Measurements from ENCODE around the gene KRT81.

Gene KRT81

DNA sequence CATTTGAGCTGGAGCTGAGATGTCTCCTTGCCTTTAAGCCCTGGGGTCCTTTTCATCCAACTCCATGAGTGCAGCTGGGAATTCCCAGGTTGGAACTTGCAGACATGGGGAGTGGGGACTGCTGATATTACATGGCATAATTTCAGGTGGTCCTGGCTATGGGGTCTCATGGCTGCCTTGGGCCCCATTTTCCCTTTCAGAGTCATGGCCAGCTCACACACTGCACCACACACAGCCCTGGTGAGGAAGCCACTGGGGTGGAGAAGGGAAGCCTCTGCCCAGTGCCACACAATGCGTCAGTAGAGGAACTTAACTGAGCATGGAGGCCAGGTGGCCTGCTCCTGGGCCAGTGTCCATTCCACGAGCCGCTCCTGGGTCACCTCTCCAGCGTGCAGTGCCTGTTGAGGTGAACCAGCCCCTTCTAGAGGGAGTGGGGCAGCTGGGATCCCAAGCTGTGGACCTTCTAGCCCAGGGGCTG is 34.2 kb downstream of the KRT81 start:
- TF ChIP-seq, protein P1, sequence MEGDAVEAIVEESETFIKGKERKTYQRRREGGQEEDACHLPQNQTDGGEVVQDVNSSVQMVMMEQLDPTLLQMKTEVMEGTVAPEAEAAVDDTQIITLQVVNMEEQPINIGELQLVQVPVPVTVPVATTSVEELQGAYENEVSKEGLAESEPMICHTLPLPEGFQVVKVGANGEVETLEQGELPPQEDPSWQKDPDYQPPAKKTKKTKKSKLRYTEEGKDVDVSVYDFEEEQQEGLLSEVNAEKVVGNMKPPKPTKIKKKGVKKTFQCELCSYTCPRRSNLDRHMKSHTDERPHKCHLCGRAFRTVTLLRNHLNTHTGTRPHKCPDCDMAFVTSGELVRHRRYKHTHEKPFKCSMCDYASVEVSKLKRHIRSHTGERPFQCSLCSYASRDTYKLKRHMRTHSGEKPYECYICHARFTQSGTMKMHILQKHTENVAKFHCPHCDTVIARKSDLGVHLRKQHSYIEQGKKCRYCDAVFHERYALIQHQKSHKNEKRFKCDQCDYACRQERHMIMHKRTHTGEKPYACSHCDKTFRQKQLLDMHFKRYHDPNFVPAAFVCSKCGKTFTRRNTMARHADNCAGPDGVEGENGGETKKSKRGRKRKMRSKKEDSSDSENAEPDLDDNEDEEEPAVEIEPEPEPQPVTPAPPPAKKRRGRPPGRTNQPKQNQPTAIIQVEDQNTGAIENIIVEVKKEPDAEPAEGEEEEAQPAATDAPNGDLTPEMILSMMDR (IDR thresholded peaks at IDR 0.05; ENCODE audit: control insufficient read depth, insufficient read depth, low read depth, low read length, missing control alignments) = no peak
- no peak for DNase-seq (ENCODE audit: low read depth)
- H3K4me3 ChIP-seq (ENCODE audit: control insufficient read depth, low read depth, low read length) = no peak overlapping the region

DNA sequence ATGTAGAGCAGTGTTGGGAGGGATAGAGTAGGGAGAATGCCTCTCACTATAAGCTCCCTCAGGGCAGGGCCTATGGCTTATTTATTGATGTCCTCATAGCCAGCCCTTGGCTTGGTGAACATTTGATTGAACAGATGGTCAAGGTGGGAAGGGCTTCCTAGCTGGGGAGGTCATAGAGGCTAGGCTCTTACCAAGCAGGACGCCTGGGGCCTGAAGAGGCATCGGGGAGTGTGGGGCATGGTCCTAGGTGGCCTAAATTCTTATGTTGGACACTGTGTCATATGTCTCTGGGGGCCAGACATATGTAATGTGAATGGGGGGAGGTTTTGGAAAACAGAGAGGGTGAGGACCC is 34.8 kb downstream of the KRT81 start:
- DNase-seq (ENCODE audit: low read depth) = no peak
- H3K4me3 ChIP-seq (ENCODE audit: control insufficient read depth, low read depth, low read length) = no peak overlapping the region
- TF ChIP-seq, protein P1 (IDR thresholded peaks at IDR 0.05; ENCODE audit: control insufficient read depth, insufficient read depth, low read depth, low read length, missing control alignments) = no peak

DNA sequence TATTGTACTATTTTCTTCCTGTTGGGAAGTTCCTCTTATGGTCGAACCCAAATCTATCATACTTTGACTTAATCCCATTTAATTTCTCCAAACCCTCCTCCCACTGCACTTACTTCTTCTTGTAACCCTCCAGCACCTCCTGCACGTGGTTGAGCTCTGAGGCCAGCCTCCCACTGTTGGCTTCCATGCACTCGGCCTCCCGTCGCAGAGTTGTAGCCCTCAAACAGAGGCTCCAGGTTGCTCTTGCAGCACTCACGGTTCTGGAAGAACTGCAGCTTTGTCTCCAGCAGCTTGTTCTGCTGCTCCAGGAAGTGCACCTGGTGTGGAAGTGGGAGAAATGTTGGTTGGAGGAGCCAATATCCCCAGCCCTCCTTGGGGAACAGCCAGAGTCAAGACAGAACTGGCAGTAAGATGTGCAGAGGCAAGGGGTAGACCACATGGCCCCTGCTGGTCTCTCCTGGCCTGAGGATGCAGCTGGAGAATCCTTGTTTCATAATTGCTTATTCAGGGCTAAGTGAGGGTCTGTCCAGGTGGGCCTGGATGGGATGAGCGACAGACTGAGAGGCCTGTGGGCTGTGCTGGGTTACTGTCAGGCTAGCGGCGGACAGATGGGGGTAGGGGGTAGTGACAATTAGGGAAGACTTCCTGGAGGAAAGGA is 35.3 kb downstream of the KRT81 start:
- TF ChIP-seq, protein P1 (IDR thresholded peaks at IDR 0.05; ENCODE audit: control insufficient read depth, insufficient read depth, low read depth, low read length, missing control alignments) = no peak
- no peak for DNase-seq (ENCODE audit: low read depth)
- H3K4me3 ChIP-seq (ENCODE audit: control insufficient read depth, low read depth, low read length) = no peak overlapping the region

DNA sequence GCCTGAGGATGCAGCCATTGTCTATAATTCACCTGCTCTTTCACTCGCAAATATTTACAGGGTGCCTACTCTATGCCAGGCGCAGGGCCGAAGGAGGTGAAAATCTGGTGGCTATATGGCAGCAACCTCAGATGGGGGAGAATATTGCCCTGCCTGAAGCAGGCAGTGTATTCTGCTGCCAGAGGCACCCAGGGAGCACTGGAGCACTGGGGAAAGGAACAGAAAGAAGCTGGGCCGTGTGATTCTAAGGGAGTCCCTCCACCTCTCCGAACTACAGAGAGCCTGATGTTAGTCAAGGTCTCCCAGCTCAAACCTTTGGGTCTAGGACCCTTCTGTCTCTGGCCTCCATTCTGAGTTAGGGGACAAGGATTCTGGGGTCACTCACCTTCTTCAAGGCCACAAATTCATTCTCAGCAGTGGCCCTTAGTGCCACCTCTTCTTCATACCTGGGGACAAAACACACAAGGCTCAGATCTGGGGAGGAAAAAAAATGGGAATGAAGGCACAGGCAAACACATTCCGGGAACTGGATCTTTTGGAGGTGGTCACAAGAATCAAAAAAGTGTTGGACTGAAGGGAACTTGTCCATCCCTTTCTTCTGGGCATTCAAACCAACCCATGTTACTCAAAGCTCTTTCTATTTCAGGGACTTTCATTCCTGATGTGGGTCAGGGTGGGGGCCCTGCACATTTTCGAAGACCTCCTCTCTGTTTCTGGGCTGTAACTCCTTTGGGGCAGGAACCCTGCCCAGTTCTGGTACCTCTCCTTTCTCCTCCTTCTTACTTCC is 36.2 kb downstream of the KRT81 start:
- no peak for DNase-seq (ENCODE audit: low read depth)
- no peak overlapping the region for H3K4me3 ChIP-seq (ENCODE audit: control insufficient read depth, low read depth, low read length)
- TF ChIP-seq, protein P1 (IDR thresholded peaks at IDR 0.05; ENCODE audit: control insufficient read depth, insufficient read depth, low read depth, low read length, missing control alignments) = no peak

DNA sequence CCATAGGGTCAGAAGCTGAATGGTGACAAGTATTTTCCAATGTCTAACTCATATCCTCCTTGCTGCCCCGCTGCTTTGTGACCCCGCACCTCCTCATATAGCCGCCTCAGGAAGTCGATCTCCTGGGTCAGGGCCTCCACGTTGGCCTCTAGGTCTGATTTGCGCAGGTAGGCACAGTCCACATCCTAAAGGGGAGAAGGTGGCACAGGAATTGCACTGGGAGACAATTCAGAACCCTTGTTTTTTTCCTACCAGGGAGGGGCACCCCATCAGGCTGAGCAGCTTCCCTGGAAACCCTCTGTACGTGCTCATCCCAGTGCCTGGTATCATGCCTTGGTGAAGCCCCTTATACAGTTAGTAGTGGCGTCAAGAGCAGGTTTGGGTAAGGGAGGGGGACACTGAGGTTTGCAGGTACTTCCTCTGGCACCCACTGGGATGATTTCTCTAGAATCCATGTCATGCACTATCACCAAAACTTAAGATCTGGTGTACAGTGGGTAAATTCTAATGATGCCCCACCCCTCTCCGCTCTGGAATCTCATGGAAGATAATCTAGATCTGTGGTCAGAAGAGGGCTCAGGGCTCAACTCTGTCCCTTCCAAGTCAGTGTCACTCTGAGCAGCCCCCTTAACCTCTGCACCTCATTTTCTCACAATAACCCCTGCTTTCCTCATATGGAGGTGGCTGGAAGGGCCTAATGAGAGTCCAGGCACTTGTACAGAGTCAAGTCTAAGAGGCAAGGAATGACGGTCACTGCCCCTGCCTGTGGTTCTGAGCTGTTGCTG is 37.0 kb downstream of the KRT81 start:
- DNase-seq (ENCODE audit: low read depth) = no peak
- H3K4me3 ChIP-seq (ENCODE audit: control insufficient read depth, low read depth, low read length) = no peak overlapping the region
- TF ChIP-seq, protein P1 (IDR thresholded peaks at IDR 0.05; ENCODE audit: control insufficient read depth, insufficient read depth, low read depth, low read length, missing control alignments) = no peak

DNA sequence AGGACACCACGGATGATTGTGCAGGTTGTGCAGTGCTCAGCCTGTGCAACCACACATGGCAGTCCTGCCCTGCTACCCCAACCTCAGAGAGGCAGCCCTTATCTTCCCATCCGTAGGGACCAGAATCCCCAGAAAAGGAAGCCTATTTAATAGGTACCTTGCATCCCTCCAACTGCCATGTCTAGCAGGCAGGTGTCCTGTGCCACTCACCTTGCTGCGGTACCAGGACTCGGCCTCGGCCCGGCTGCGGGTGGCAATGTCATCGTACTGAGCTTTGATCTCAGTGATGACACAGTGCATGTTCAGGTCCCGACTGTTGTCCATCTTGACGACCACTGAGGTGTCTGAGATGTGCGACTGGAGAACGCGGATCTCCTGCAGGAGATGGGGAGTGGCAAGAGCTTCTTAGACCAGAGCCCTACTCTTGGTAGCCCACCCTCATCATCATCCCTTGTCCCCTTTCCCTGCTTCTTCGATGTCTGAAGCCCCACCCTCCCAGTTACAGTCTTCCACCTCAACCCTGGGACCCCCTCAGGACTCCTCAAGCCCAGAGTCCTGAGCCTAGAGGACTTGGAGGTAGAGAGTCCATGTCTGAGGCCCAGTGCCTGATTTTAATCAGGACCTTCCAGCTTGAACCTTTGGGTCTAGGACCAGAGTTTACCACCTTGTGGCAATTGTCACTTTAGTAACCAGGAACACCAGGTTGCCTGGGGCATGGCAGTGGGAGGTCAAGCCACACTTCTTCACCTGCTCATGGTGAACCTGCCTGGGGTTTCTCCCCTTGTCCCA is 37.7 kb downstream of the KRT81 start:
- H3K4me3 ChIP-seq (ENCODE audit: control insufficient read depth, low read depth, low read length) = no peak overlapping the region
- TF ChIP-seq, protein P1 (IDR thresholded peaks at IDR 0.05; ENCODE audit: control insufficient read depth, insufficient read depth, low read depth, low read length, missing control alignments) = no peak
- DNase-seq (ENCODE audit: low read depth) = no peak

All from AG09309 (cell line).